Neural cell (in vitro differentiated cells): ENCODE measurements around the gene METAP1D. TPM values are rescaled to one million over a fixed set of nuclear protein-coding genes. Genes with fewer than 3 reads are reported as not detected.

ENCODE experiments used
- H2AFZ ChIP-seq: fragments of 200-600, 300-800 bp; sonication (generic), shearing (Covaris generic); 2 replicates; pipeline ENCODE4 v1.6.0; 2014; ENCODE audit warnings: low read depth, mild to moderate bottlenecking, antibody characterized with exemption, low read length, moderate library complexity
- H3F3A ChIP-seq: fragments of 200-600 bp; shearing (Covaris generic); 2 replicates; pipeline ENCODE4 v1.6.1; 2016; ENCODE audit warnings: mild to moderate bottlenecking, moderate library complexity, mixed read lengths, antibody characterized with exemption, low read length; ENCODE audit not compliant: insufficient read depth, poor library complexity, severe bottlenecking
- H3K27ac ChIP-seq: fragments of 200-600, 300-800 bp; sonication (generic), shearing (Covaris generic); 2 replicates; pipeline ENCODE4 v1.5.1; 2014; ENCODE audit warnings: mild to moderate bottlenecking, low read length, moderate library complexity
- H3K27me3 ChIP-seq: fragments of 300-800, 200-600 bp; sonication (generic), shearing (Covaris generic); 2 replicates; pipeline ENCODE4 v1.6.0; 2014; ENCODE audit warnings: mild to moderate bottlenecking, low read depth, low read length, moderate library complexity; ENCODE audit not compliant: insufficient read depth
- H3K36me3 ChIP-seq: fragments of 300-800, 200-600 bp; sonication (generic), shearing (Covaris generic); 2 replicates; pipeline ENCODE4 v1.5.1; 2014; ENCODE audit warnings: mild to moderate bottlenecking, antibody characterized with exemption, low read length, moderate library complexity; ENCODE audit not compliant: insufficient read depth
- H3K4me2 ChIP-seq: fragments of 300-800, 200-600 bp; sonication (generic), shearing (Covaris generic); 2 replicates; pipeline ENCODE4 v1.6.0; 2014; ENCODE audit warnings: mild to moderate bottlenecking, low read length
- H3K4me3 ChIP-seq: fragments of 300-800, 200-600 bp; sonication (generic), shearing (Covaris generic); 2 replicates; pipeline ENCODE4 v1.5.1; 2014; ENCODE audit warnings: mild to moderate bottlenecking, low read length, moderate library complexity
- H3K79me2 ChIP-seq: fragments of 200-600 bp; shearing (Covaris generic); replicated peaks from 2 replicates; pipeline ENCODE4 v1.6.0; 2014; ENCODE audit warnings: mild to moderate bottlenecking, low read length, moderate library complexity; ENCODE audit not compliant: insufficient read depth
- H3K9ac ChIP-seq: fragments of 300-800, 200-600 bp; sonication (generic), shearing (Covaris generic); 2 replicates; pipeline ENCODE4 v1.6.1; 2016; ENCODE audit warnings: mild to moderate bottlenecking, low read length, mixed read lengths
- H3K9me2 ChIP-seq: fragments of 200-600 bp; shearing (Covaris generic); 2 replicates; pipeline ENCODE4 v1.6.1; 2016; ENCODE audit warnings: mild to moderate bottlenecking, low read length, mixed read lengths; ENCODE audit not compliant: insufficient read depth
- H3K9me3 ChIP-seq: fragments of 200-600, 300-800 bp; sonication (generic), shearing (Covaris generic); 2 replicates; pipeline ENCODE4 v1.6.1; 2016; ENCODE audit warnings: mild to moderate bottlenecking, mixed run types, low read length, moderate library complexity, mixed read lengths
- H4K20me1 ChIP-seq: fragments of 200-600 bp; shearing (Covaris generic); 2 replicates; pipeline ENCODE4 v1.6.1; 2016; ENCODE audit warnings: mild to moderate bottlenecking, mixed run types; ENCODE audit not compliant: insufficient read depth
- CTCF ChIP-seq: fragments of 450-650 bp; IDR thresholded peaks from 2 replicates; pipeline ENCODE4 v1.5.1; 2014; ENCODE audit warnings: antibody characterized with exemption, mild to moderate bottlenecking, moderate library complexity; ENCODE audit not compliant: poor library complexity, severe bottlenecking
- EZH2 ChIP-seq: fragments of 200-600, 300-800 bp; shearing (Covaris generic), sonication (generic); IDR thresholded peaks from 2 replicates; pipeline ENCODE4 v1.6.1; 2014; ENCODE audit warnings: antibody characterized with exemption, low read length, borderline replicate concordance, mild to moderate bottlenecking; ENCODE audit not compliant: insufficient read depth, poor library complexity, severe bottlenecking
- MXI1 ChIP-seq: fragments of 450-650 bp; conservative IDR thresholded peaks from 2 replicates; pipeline ENCODE4 v1.6.1; 2014; ENCODE audit warnings: antibody characterized with exemption, mild to moderate bottlenecking; ENCODE audit not compliant: poor library complexity, severe bottlenecking
- RAD21 ChIP-seq: fragments of 450-650 bp; conservative IDR thresholded peaks from 2 replicates; pipeline ENCODE4 v1.6.1; 2014; ENCODE audit warnings: antibody characterized with exemption, mild to moderate bottlenecking, moderate library complexity
- REST ChIP-seq: IDR thresholded peaks from 2 replicates; pipeline ENCODE4 v1.6.1; 2012; ENCODE audit warnings: borderline replicate concordance
- TAF1 ChIP-seq: IDR thresholded peaks from 2 replicates; pipeline ENCODE4 v1.6.1; 2012; ENCODE audit warnings: low read depth
- polyA plus RNA-seq: library from polyadenylated mRNA; depleted of rRNA; stranded (reverse); fragments of >200 nt; gene quantifications from 2 replicates; pipeline ENCODE4 v1.2.3, GENCODE V29; 2014

Gene METAP1D
- polyA plus RNA-seq, 1 donor from 2014 or later, result 5.4 TPM

- H3K27ac ChIP-seq, result peak overlapping the region; percentile 93
These were observed 86.8 kb downstream of the METAP1D start for GRCh38 chr2:172086241-172087206.

GRCh38 chr2:172087207-172087779 lies 87.5 kb downstream of the METAP1D start:
- Histone ChIP-seq H3K4me3 (peak overlapping the region; percentile 85), H3K9me3 (no peaks in the 10 kb centered on the region), H3K4me2 (peak overlapping the region; percentile 76)

More at GRCh38 chr2:172086241-172087206, 86.8 kb downstream of the METAP1D start:
- TF ChIP-seq EZH2, result no peak
- TF ChIP-seq CTCF, result peak; percentile 48
- peak; percentile 4 for TF ChIP-seq RAD21
- Histone ChIP-seq H3K4me3 (peak overlapping the region; percentile 85), H3K9me2 (no peaks in the 10 kb centered on the region), H3K36me3 (no peaks in the 10 kb centered on the region), H3K79me2 (peaks cover 92% of the 10 kb centered on the region), H3F3A (peaks cover 10% of the 10 kb centered on the region), H3K9me3 (no peaks in the 10 kb centered on the region), H2AFZ (no peak overlapping the region), H3K9ac (peak overlapping the region; percentile 92), H3K4me2 (peak overlapping the region; percentile 76), H3K27me3 (peaks cover 29% of the 10 kb centered on the region), H4K20me1 (no peaks in the 10 kb centered on the region)

More at GRCh38 chr2:172087207-172087779, 87.5 kb downstream of the METAP1D start:
- peak overlapping the region; percentile 92 for H3K9ac ChIP-seq
- TF ChIP-seq MXI1, result no peak
- peak; percentile 33 for TF ChIP-seq REST
- TF ChIP-seq TAF1, result peak; percentile 39
- H3K27me3 ChIP-seq, result peaks cover 22% of the 10 kb centered on the region
- H3K79me2 ChIP-seq, result peaks cover 92% of the 10 kb centered on the region
- H3K9me2 ChIP-seq, result no peaks in the 10 kb centered on the region
- H2AFZ ChIP-seq, result no peak overlapping the region
- peaks cover 7% of the 10 kb centered on the region for H3F3A ChIP-seq
- peak overlapping the region; percentile 93 for H3K27ac ChIP-seq
- H3K36me3 ChIP-seq, result no peaks in the 10 kb centered on the region
- no peaks in the 10 kb centered on the region for H4K20me1 ChIP-seq
